Measurements from ENCODE around the gene SSC5D. TPM values are rescaled to one million over a fixed set of nuclear protein-coding genes. Genes with fewer than 3 reads are reported as not detected.
A peak's percentile ranks its signal among the peaks of the same experiment; 100 is the strongest.

The SSC5D gene
- total RNA-seq, 1 experiment from 2014 or later, result 3.2 TPM

GRCh38 chr19:55516878-55517620, 28.8 kb downstream of the SSC5D start:
- H4K8ac ChIP-seq (replicated peaks; ENCODE audit: insufficient read length, low read depth, low read length), result no peak overlapping the region
- Mint-ChIP-seq H3K4me1 (peaks cover 4 to 7% of the 10 kb centered on the region in 2 experiments), H3K9me3 (no peaks in the 10 kb centered on the region), H3K4me3 (peak overlapping the region; percentile 43 to 57), H3K36me3 (ENCODE audit: insufficient read depth in 1 of 3, low read depth in 3 of 3) (no peaks in the 10 kb centered on the region), H3K27ac (no peak overlapping the region; a peak in 1 of 7 replicates), H3K27me3 (ENCODE audit: low read depth) (peaks cover 29% of the 10 kb centered on the region)
- no peak overlapping the region for H3K23ac ChIP-seq (ENCODE audit: insufficient read length, low read depth, low read length)
- no CpG with 5 or more reads among the region's 61 CpGs for WGBS (ENCODE audit: extremely low coverage, insufficient read length, low lambda C conversion rate)
- H3K79me1 ChIP-seq (ENCODE audit: insufficient read depth, low read depth, low read length, poor library complexity, severe bottlenecking), result no peaks in the 10 kb centered on the region
- H2BK15ac ChIP-seq (ENCODE audit: low read depth, low read length), result no peak overlapping the region
- H2AK5ac ChIP-seq (ENCODE audit: insufficient read length, low read length), result no peak overlapping the region
- H3K56ac ChIP-seq (ENCODE audit: insufficient read length, low read depth, low read length), result no peak overlapping the region
- no peak overlapping the region for H4K91ac ChIP-seq (ENCODE audit: insufficient read length, low read depth, low read length)
- H2BK120ac ChIP-seq (ENCODE audit: low read depth, low read length, poor library complexity, severe bottlenecking), result no peak overlapping the region
- no peaks in the 10 kb centered on the region for H3K9me3 ChIP-seq (ENCODE audit: control insufficient read depth, low read depth, low read length)
- H3T11ph ChIP-seq (ENCODE audit: low read length), result no peak overlapping the region
- H3K4me2 ChIP-seq (ENCODE audit: insufficient read depth, insufficient read length, low read length), result peak overlapping the region; percentile 34
- H3K18ac ChIP-seq (ENCODE audit: insufficient read length, low read depth, low read length), result peak overlapping the region; percentile 61
- H4K5ac ChIP-seq (ENCODE audit: insufficient read length, low read depth, low read length), result no peak overlapping the region
- no peaks in the 10 kb centered on the region for H3K27me3 ChIP-seq (ENCODE audit: insufficient read depth, low read length)
- peak overlapping the region; percentile 39; the same call in 1 of the 2 replicates for H3K14ac ChIP-seq (ENCODE audit: insufficient read depth, low read length)
- peak; percentile 84 for TF ChIP-seq CTCF (conservative IDR thresholded peaks at IDR 0.05)
- H2BK5ac ChIP-seq (ENCODE audit: insufficient read length, low read length), result no peak overlapping the region
- no peaks in the 10 kb centered on the region for H4K20me1 ChIP-seq (ENCODE audit: control insufficient read depth, insufficient read depth, insufficient read length)
- no peak overlapping the region for H3K4ac ChIP-seq (ENCODE audit: low read depth, low read length)
- no peaks in the 10 kb centered on the region for H3K4me1 ChIP-seq (ENCODE audit: insufficient read depth, low read length)
- H3K9ac ChIP-seq (ENCODE audit: extremely low read depth, insufficient read length, low read length), result no peak overlapping the region
- H2BK20ac ChIP-seq (ENCODE audit: low read depth, low read length, poor library complexity, severe bottlenecking), result no peak overlapping the region
- H2BK12ac ChIP-seq (ENCODE audit: insufficient read length, low read depth, low read length), result no peak overlapping the region
- no peak overlapping the region for H2AFZ ChIP-seq (ENCODE audit: low read length)
- peak; percentile 91 for DNase-seq
- peaks cover 3% of the 10 kb centered on the region for H3K23me2 ChIP-seq (ENCODE audit: insufficient read length, low read depth, low read length, poor library complexity, severe bottlenecking)
- H3K27ac ChIP-seq (ENCODE audit: insufficient read length, low read depth, low read length), result no peak overlapping the region
- no peaks in the 10 kb centered on the region for H3K79me2 ChIP-seq (ENCODE audit: insufficient read depth, low read length)

All from H9 (cell line).